BJ (cell line): ENCODE measurements around the gene PODXL. TPM values are rescaled to one million over a fixed set of nuclear protein-coding genes. Genes with fewer than 3 reads are reported as not detected.

Experiments
- CTCF ChIA-PET: fragments of 350-600 bp; formaldehyde crosslinking; extraction: SDS; loops from one replicate; lab custom pipeline; 2021; ENCODE audit warnings: antibody characterized with exemption, inconsistent platforms; lab: Yijun Ruan, JAX
- POLR2A ChIA-PET: fragments of 300-600 bp; sonication (Branson Sonifier 250); formaldehyde crosslinking; extraction: SDS; loops from one replicate; lab custom pipeline; 2021; ENCODE audit warnings: antibody characterized with exemption; lab: Charles Lee
- DNase-seq: peaks from one replicate; pipeline ENCODE4 v3.0.0-alpha.2; 2011; ENCODE audit warnings: low read depth
- H3K27me3 ChIP-seq: 2 replicates; pipeline ENCODE4 v1.6.0; 2011; ENCODE audit warnings: low read length; ENCODE audit not compliant: control insufficient read depth, insufficient read depth
- H3K36me3 ChIP-seq: 2 replicates; pipeline ENCODE4 v1.5.1; 2011; ENCODE audit warnings: low read length; ENCODE audit not compliant: control insufficient read depth, insufficient read depth
- H3K4me3 ChIP-seq: 2 replicates; pipeline ENCODE4 v1.5.1; 2011; ENCODE audit warnings: low read depth, mild to moderate bottlenecking, control low read depth, low read length
- polyA plus RNA-seq: library from polyadenylated mRNA; depleted of rRNA; stranded (reverse); fragments of >200 nt; gene quantifications from 2 replicates; pipeline ENCODE4 v1.2.3, GENCODE V29; 2011
- TF ChIP-seq, protein P1 (sequence below): IDR thresholded peaks from 2 replicates; pipeline ENCODE4 v1.5.1; 2011; ENCODE audit warnings: low read depth, mild to moderate bottlenecking, control low read depth, inconsistent platforms, low read length, moderate library complexity; ENCODE audit not compliant: insufficient read depth

Gene PODXL
- polyA plus RNA-seq, 1 experiment, result 0.53 TPM

DNA sequence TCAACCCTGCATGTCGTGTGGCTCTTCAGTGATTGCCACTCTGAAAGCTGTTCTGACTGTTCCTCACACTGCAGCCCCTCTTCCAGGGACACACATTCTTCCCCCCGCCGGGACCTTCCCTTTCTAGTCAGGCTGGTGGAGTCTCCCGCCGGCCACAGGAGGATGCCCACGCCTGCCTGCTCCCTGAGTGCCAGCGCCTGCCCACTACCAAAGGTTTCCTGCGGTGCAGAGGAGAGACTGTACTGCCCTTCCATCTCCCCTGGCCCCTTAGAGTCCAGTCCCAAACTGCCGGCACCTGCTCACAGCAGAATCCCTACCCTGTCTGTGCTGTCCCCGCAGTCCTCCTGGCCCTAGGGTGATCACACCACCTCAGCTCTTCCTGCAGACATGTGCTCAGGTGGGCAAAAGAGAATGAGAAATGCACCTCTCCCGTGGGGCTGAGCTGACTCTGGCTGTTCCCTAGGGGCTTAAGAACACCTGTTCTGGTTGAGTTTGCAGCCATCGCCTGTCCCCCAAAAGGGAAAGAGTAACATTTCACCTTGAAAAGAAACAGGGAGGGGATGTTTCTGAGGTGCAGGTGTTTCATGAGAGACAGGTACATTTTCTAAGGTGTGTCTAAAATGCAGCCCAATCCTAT lies 1.4 kb downstream of the PODXL start:
- H3K36me3 ChIP-seq, result no peaks in the 10 kb centered on the region
- POLR2A ChIA-PET, result no interaction called here
- no peak overlapping the region for H3K4me3 ChIP-seq
- CTCF ChIA-PET, result interaction anchor here (1.6 kb wide), 1 partner anchor 47 kb away, joined by 6 read pairs; no protein-coding TSS in a partner anchor
- DNase-seq, result no peak
- TF ChIP-seq, protein P1, sequence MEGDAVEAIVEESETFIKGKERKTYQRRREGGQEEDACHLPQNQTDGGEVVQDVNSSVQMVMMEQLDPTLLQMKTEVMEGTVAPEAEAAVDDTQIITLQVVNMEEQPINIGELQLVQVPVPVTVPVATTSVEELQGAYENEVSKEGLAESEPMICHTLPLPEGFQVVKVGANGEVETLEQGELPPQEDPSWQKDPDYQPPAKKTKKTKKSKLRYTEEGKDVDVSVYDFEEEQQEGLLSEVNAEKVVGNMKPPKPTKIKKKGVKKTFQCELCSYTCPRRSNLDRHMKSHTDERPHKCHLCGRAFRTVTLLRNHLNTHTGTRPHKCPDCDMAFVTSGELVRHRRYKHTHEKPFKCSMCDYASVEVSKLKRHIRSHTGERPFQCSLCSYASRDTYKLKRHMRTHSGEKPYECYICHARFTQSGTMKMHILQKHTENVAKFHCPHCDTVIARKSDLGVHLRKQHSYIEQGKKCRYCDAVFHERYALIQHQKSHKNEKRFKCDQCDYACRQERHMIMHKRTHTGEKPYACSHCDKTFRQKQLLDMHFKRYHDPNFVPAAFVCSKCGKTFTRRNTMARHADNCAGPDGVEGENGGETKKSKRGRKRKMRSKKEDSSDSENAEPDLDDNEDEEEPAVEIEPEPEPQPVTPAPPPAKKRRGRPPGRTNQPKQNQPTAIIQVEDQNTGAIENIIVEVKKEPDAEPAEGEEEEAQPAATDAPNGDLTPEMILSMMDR, result no peak
- H3K27me3 ChIP-seq, result peaks cover 21% of the 10 kb centered on the region

DNA sequence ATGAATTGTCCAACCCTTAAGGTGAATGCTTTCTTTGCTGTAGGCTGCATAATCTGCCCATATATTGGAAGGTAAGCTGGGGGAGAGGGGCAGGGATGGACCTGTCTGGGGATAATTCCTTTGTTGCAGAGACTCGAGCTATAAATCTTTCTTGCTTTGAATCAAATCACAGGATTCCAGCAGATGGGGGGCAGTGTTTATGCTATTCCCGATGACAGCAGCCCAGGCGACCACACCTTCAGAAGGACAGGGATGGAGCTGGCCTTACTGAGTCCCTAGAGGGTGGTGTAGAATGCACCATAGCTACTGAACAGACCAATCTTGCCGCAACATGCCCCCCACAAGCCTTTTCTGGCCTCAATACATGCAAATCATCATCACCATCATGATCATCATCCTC lies 2.5 kb downstream of the PODXL start:
- ChIA-PET POLR2A (no interaction called here), CTCF (interaction anchor here (0.6 to 1.6 kb wide), 3 partner anchors 14 to 46 kb away, joined by 4 to 6 read pairs (median 6); no protein-coding TSS in a partner anchor)

DNA sequence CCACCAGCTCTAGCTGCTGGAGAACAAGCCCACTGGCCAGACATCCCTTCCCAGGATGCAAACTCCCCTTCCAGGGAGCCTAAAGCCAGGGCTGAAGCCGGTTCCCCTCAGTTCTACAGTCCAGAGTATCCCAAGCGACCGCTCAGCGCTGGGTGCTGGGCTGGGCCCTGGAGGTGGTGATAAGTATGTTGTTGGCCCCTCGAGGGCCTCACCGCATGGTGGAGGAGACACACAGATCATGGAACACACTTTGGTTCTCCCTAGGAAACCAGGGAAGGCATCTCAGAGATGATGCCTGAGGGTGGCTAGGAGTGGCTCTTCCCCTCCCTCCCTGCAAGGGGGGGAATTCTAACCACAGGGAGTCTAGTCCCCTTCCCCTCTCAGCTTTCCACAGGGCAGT lies 4.4 kb downstream of the PODXL start:
- TF ChIP-seq, protein P1, result no peak
- peaks cover 14% of the 10 kb centered on the region for H3K27me3 ChIP-seq
- CTCF ChIA-PET, result no interaction called here
- POLR2A ChIA-PET, result interaction anchor here (0.7 kb wide), 1 partner anchor 176 kb away, joined by 3 read pairs; no protein-coding TSS in a partner anchor
- DNase-seq, result no peak
- H3K4me3 ChIP-seq, result no peak overlapping the region
- no peaks in the 10 kb centered on the region for H3K36me3 ChIP-seq

More for the DNA sequence above, 2.5 kb downstream of the PODXL start:
- no peak for DNase-seq
- TF ChIP-seq, protein P1, result no peak
- Histone ChIP-seq H3K4me3 (no peak overlapping the region), H3K36me3 (no peaks in the 10 kb centered on the region), H3K27me3 (peaks cover 21% of the 10 kb centered on the region)

DNA sequence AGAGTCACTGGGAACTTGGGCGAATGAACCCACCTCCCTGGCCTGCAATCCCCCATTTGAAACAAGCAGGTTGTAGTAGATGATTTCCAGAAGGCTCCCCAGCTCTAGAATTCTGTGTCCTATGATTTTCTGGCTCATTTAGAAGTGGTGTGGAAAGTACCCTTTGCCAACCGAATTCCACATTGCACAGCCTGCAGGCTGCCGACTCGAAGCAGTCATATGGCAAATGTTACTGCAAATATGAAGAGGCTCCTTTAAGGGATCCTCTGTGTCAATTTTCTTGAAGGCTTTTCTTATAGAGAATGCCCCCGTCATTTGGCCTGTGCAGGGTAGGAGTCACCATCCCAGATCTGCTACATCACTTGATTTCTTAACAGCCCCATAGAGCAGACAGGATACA lies 5.6 kb downstream of the PODXL start:
- POLR2A ChIA-PET, result no interaction called here
- CTCF ChIA-PET, result no interaction called here
- TF ChIP-seq, protein P1, result no peak
- Histone ChIP-seq H3K27me3 (peaks cover 10% of the 10 kb centered on the region), H3K4me3 (no peak overlapping the region), H3K36me3 (no peaks in the 10 kb centered on the region)
- DNase-seq, result no peak

DNA sequence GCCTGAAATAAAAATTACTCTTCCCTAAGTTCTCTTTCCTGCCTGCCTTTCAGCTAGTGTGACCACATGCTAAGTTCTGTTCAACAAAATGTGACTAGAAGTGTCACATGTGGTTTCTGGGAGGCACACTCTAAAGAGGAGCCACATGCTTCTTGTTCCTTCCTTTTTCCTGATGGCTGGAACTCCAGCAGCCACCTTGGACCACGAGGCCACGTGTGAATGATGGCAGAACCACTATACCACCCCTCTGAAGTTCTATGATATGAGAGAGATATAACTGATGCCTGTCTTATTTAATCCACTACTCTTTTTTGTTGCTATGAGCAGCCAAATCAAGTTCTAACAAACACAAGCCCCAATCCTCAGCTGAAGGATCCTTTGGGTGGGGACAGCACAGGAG lies 8.1 kb downstream of the PODXL start:
- CTCF ChIA-PET, result interaction anchor here (1.1 kb wide), 1 partner anchor 35 kb away, joined by 3 read pairs; no protein-coding TSS in a partner anchor
- no peak for DNase-seq
- H3K27me3 ChIP-seq, result peaks cover 3% of the 10 kb centered on the region
- H3K36me3 ChIP-seq, result no peaks in the 10 kb centered on the region
- TF ChIP-seq, protein P1, result no peak
- POLR2A ChIA-PET, result no interaction called here
- H3K4me3 ChIP-seq, result no peak overlapping the region
